Left hindlimb (tissue), 1 donor: Measurements from ENCODE around the gene KCNK5.

ENCODE experiments used
- DNase-seq: peaks from one replicate; pipeline ENCODE4 v3.0.0-alpha.2; 2018

Gene KCNK5

GRCh38 chr6:39170389-39170788 is 58.9 kb downstream of the KCNK5 start:
- DNase-seq: no peak

GRCh38 chr6:39169448-39170344 is 59.6 kb downstream of the KCNK5 start:
- DNase-seq: no peak

GRCh38 chr6:39167866-39168625 is 61.2 kb downstream of the KCNK5 start:
- no peak for DNase-seq

GRCh38 chr6:39167321-39167720 is 62.0 kb downstream of the KCNK5 start:
- DNase-seq: no peak

GRCh38 chr6:39166912-39167290 is 62.4 kb downstream of the KCNK5 start:
- DNase-seq: no peak

- peak; percentile 65 for DNase-seq
Observed at GRCh38 chr6:39166189-39166911, 62.9 kb downstream of the KCNK5 start.

- no peak for DNase-seq
Observed at GRCh38 chr6:39157511-39157910, 71.8 kb downstream of the KCNK5 start.

- no peak for DNase-seq
Observed at GRCh38 chr6:39156801-39157200, 72.5 kb downstream of the KCNK5 start.

- no peak for DNase-seq
Observed at GRCh38 chr6:39154705-39155104, 74.6 kb downstream of the KCNK5 start.

- no peak for DNase-seq
Observed at GRCh38 chr6:39153766-39154397, 75.4 kb downstream of the KCNK5 start.

GRCh38 chr6:39152262-39152661 is 77.0 kb downstream of the KCNK5 start:
- no peak for DNase-seq

- DNase-seq: no peak
Observed at GRCh38 chr6:39151211-39151610, 78.1 kb downstream of the KCNK5 start.

GRCh38 chr6:39144481-39145173 is 84.6 kb downstream of the KCNK5 start:
- DNase-seq: no peak

GRCh38 chr6:39143238-39143930 is 85.9 kb downstream of the KCNK5 start:
- no peak for DNase-seq

- DNase-seq: no peak
Observed at GRCh38 chr6:39140556-39141167, 88.6 kb downstream of the KCNK5 start.
